K562 (cell line): Measurements from ENCODE around the gene SCN1A. TPM values are rescaled to one million over a fixed set of nuclear protein-coding genes. Genes with fewer than 3 reads are reported as not detected.

Source experiments
- ATAC-seq: fragments of 200-7000 bp; cut with Tn5 transposase; 3 replicates; pipeline ENCODE4 v1.9.1; 2020; ENCODE audit warnings: moderate library complexity
- BruUV-seq: library from RNA; stranded (reverse); fragments of 400-500 nt; replicated peaks from 2 replicates; lab custom pipeline; 2021; lab: Mats Ljungman, UMichigan
- CTCF ChIA-PET: fragments of 300-600 bp; formaldehyde crosslinking; extraction: SDS; loops from one replicate; lab custom pipeline; 2021; ENCODE audit warnings: low intra/inter-chr PET ratio; lab: Yijun Ruan, JAX
- POLR2A ChIA-PET: fragments of 300-600, 350-650 bp; sonication (Branson Sonifier 250); formaldehyde crosslinking; extraction: SDS; loops from one replicate; lab custom pipeline; 2021; ENCODE audit warnings: antibody characterized with exemption, inconsistent platforms; lab: Yijun Ruan, JAX
- DNase-seq, 4 experiments: peaks; one replicate each; pipeline versions ENCODE4 v3.0.0 to v3.0.0-alpha.2; 2011 to 2018; ENCODE audit warnings: low spot score in 3 of 4, mixed read lengths in 3 of 4; ENCODE audit errors: extremely low read depth in 1 of 4
- FAIRE-seq: peaks from 2 replicates; lab custom pipeline; 2011; peaks lifted over from hg19 to GRCh38; lab: Jason Lieb, UNC
- H2AFZ ChIP-seq: 2 replicates; pipeline ENCODE4 v1.6.0; 2011; ENCODE audit warnings: low read depth, low read length, control low read depth, inconsistent platforms
- H3K27ac ChIP-seq: fragments of 200-600 bp; 3 replicates; pipeline ENCODE4 v1.8.0; 2011; ENCODE audit warnings: low read depth, mild to moderate bottlenecking, control low read depth, inconsistent platforms, low read length, moderate library complexity, mixed read lengths; ENCODE audit errors: extremely low read depth
- H3K27me3 ChIP-seq, 2 experiments: fragments of 300-600 bp in 1 of 2; 2 replicates in 1 of 2; 3 replicates in 1 of 2; pipeline versions ENCODE4 v1.6.0 to v1.8.0; 2011; ENCODE audit warnings: inconsistent platforms in 2 of 2, low read length in 2 of 2, mild to moderate bottlenecking in 1 of 2, mixed read lengths in 1 of 2, moderate library complexity in 1 of 2; ENCODE audit not compliant: control insufficient read depth in 2 of 2, insufficient read depth in 2 of 2
- H3K36me3 ChIP-seq: fragments of 300-600 bp; 3 replicates; pipeline ENCODE4 v1.8.0; 2011; ENCODE audit warnings: mild to moderate bottlenecking, low read length, inconsistent platforms; ENCODE audit not compliant: control insufficient read depth, insufficient read depth
- H3K4me1 ChIP-seq, 2 experiments: fragments of 200-600 bp in 1 of 2; replicated peaks in 1 of 2; 2 replicates in 1 of 2; 3 replicates in 1 of 2; pipeline versions ENCODE4 v1.5.1 to v1.8.0; 2011; ENCODE audit warnings: inconsistent platforms in 2 of 2, low read length in 2 of 2, mild to moderate bottlenecking in 1 of 2, mixed read lengths in 1 of 2, moderate library complexity in 1 of 2; ENCODE audit not compliant: control insufficient read depth in 2 of 2, insufficient read depth in 2 of 2
- H3K4me2 ChIP-seq: 2 replicates; pipeline ENCODE4 v1.6.1; 2011; ENCODE audit warnings: low read length, control low read depth, inconsistent platforms, mixed read lengths; ENCODE audit not compliant: insufficient read depth
- H3K4me3 ChIP-seq: fragments of 200-600 bp; sonication (generic), shearing (Covaris generic); 2 replicates; pipeline ENCODE4 v1.5.1; 2016; ENCODE audit warnings: control low read depth, inconsistent platforms
- H3K79me2 ChIP-seq: fragments of 200-600 bp; 3 replicates; pipeline ENCODE4 v1.8.0; 2011; ENCODE audit warnings: low read length, inconsistent platforms; ENCODE audit not compliant: control insufficient read depth, insufficient read depth
- H3K9ac ChIP-seq, 2 experiments: 2 replicates each; pipeline versions ENCODE4 v1.6.0 to v1.6.1; 2011; ENCODE audit warnings: low read depth in 2 of 2, low read length in 2 of 2, control low read depth in 1 of 2, inconsistent platforms in 1 of 2, mild to moderate bottlenecking in 1 of 2, mixed read lengths in 1 of 2; ENCODE audit not compliant: insufficient read depth in 1 of 2
- H3K9me1 ChIP-seq: one replicate; pipeline ENCODE4 v1.6.0; 2011; ENCODE audit warnings: inconsistent platforms, mild to moderate bottlenecking, low read length, moderate library complexity; ENCODE audit not compliant: control insufficient read depth, insufficient read depth
- H3K9me3 ChIP-seq: replicated peaks from 2 replicates; pipeline ENCODE4 v1.5.1; 2011; ENCODE audit warnings: low read depth, low read length, inconsistent platforms; ENCODE audit not compliant: control insufficient read depth, insufficient read depth
- H4K20me1 ChIP-seq: replicated peaks from 2 replicates; pipeline ENCODE4 v1.6.1; 2011; ENCODE audit warnings: low read length, inconsistent platforms, mixed read lengths; ENCODE audit not compliant: control insufficient read depth, insufficient read depth
- CBX8 ChIP-seq: fragments of 200-600 bp; sonication (generic); IDR thresholded peaks from 2 replicates; pipeline ENCODE4 v1.6.1; 2012; ENCODE audit warnings: borderline replicate concordance, mixed run types, low read depth, mild to moderate bottlenecking, moderate library complexity, mixed read lengths, low read length, control low read depth, inconsistent platforms; ENCODE audit not compliant: poor library complexity, severe bottlenecking; ENCODE audit errors: extremely low read depth
- CC2D1A ChIP-seq: fragments of 450-650 bp; IDR thresholded peaks from 2 replicates; pipeline ENCODE4 v1.6.1; 2017; ENCODE audit warnings: mild to moderate bottlenecking
- CREB1 ChIP-seq, 2 experiments: sonication (generic) in 1 of 2; formaldehyde crosslinking in 1 of 2; IDR thresholded peaks; 2 replicates each; pipeline versions ENCODE4 v1.6.1 to v1.8.0; 2012 to 2022; ENCODE audit warnings: inconsistent platforms in 1 of 2, mild to moderate bottlenecking in 1 of 2, missing genetic modification reagents in 1 of 2, moderate library complexity in 1 of 2
- CXXC5 ChIP-seq: fragments of 250-450 bp; sonication (Bioruptor Pico); IDR thresholded peaks from 2 replicates; pipeline ENCODE4 v1.8.0; 2022; ENCODE audit warnings: inconsistent platforms, mild to moderate bottlenecking, moderate library complexity
- HEY1 ChIP-seq: fragments of 250-450 bp; sonication (Bioruptor Pico); IDR thresholded peaks from 2 replicates; pipeline ENCODE4 v1.5.0; 2020; ENCODE audit warnings: mild to moderate bottlenecking, moderate library complexity, borderline replicate concordance
- HMGN3 ChIP-seq: IDR thresholded peaks from 2 replicates; pipeline ENCODE4 v1.6.1; 2011; ENCODE audit warnings: borderline replicate concordance, low read depth, mild to moderate bottlenecking, mixed read lengths, low read length; ENCODE audit not compliant: insufficient read length; ENCODE audit errors: extremely low read depth
- ILF3 ChIP-seq: fragments of 450-650 bp; IDR thresholded peaks from 2 replicates; pipeline ENCODE4 v1.6.1; 2018; ENCODE audit warnings: antibody characterized with exemption, mild to moderate bottlenecking, moderate library complexity, borderline replicate concordance
- NFYB ChIP-seq: IDR thresholded peaks from 2 replicates; pipeline ENCODE4 v1.6.1; 2011; ENCODE audit warnings: mild to moderate bottlenecking, moderate library complexity; ENCODE audit not compliant: insufficient read length; ENCODE audit errors: extremely low read depth
- RCOR1 ChIP-seq, 2 experiments: IDR thresholded peaks; 2 replicates each; pipeline ENCODE4 v1.6.1; 2012; ENCODE audit warnings: low read depth in 2 of 2, low read length in 2 of 2, borderline replicate concordance in 1 of 2, improper control_type of control experiment in 1 of 2
- SETDB1 ChIP-seq: IDR thresholded peaks from one replicate; pipeline ENCODE4 v1.6.1; 2012; ENCODE audit warnings: low read length, control low read depth, inconsistent platforms
- YBX1 ChIP-seq: fragments of 450-650 bp; IDR thresholded peaks from 2 replicates; pipeline ENCODE4 v1.7.1; 2016; ENCODE audit warnings: mild to moderate bottlenecking
- ZNF121 ChIP-seq: sonication (generic); formaldehyde crosslinking; conservative IDR thresholded peaks from 2 replicates; pipeline ENCODE4 v1.8.0; 2022; ENCODE audit warnings: missing genetic modification reagents
- ZNF586 ChIP-seq: fragments of 450-650 bp; formaldehyde crosslinking; conservative IDR thresholded peaks from 2 replicates; pipeline ENCODE4 v1.4.0; 2020; ENCODE audit warnings: mild to moderate bottlenecking, moderate library complexity
- WGBS: fragments of 100-300 bp; shearing (Covaris generic); methylation state at CpG from one replicate; pipeline ENCODE4 v1.1.6; 2016; ENCODE audit warnings: low coverage, mixed read lengths; ENCODE audit not compliant: insufficient coverage; ENCODE audit errors: missing lambda C conversion rate; 5-methylcytosine and 5-hydroxymethylcytosine counted together
- in situ Hi-C: fragments of 300-500 bp; cut with MboI; formaldehyde crosslinking; loops from 4 replicates; pipeline ENCODE4 v1.15.0; 2018; ENCODE audit warnings: inconsistent platforms, mixed read lengths
- intact Hi-C: fragments of 100-400 bp; cut with micrococcal nuclease; formaldehyde crosslinking; loops from 2 replicates; pipeline ENCODE4 v1.14.2; 2022
- polyA plus RNA-seq, 8 experiments: library from polyadenylated mRNA; depleted of rRNA in 4 of 8; stranded (reverse) in 5 of 8; unstranded in 3 of 8; fragments of >200 nt; fragmentation: Nextera tagmentation in 2 of 8; fragmentation: Illumina TruSeq in 1 of 8; extraction: Ambion mirVana in 2 of 8; extraction: Trizol in 1 of 8; gene quantifications; 2 replicates each; pipeline versions ENCODE4 v1.2.1 to v1.2.3, GENCODE V29; 2011 to 2014; ENCODE audit warnings: inconsistent platforms in 1 of 8, missing spikeins in 1 of 8
- total RNA-seq, 7 experiments: library from RNA; depleted of rRNA in 6 of 7; stranded (reverse); fragments of >200 nt in 6 of 7; fragmentation: Illumina TruSeq in 2 of 7; extraction: Trizol in 2 of 7; gene quantifications; 2 replicates each; pipeline versions ENCODE4 v1.2.1 to v1.2.3, GENCODE V29; 2011 to 2021; ENCODE audit warnings: low replicate concordance in 1 of 7
- TF ChIP-seq, protein P1 (sequence below): fragments of 450-650 bp; IDR thresholded peaks from one replicate; pipeline ENCODE4 v1.6.1; 2018; ENCODE audit warnings: mild to moderate bottlenecking, moderate library complexity; ENCODE audit not compliant: partially characterized antibody
- TF ChIP-seq, protein P2 (sequence below): sonication (generic); formaldehyde crosslinking; IDR thresholded peaks from 2 replicates; pipeline ENCODE4 v1.8.1; 2022; ENCODE audit warnings: missing genetic modification reagents
- TF ChIP-seq, protein P3 (sequence below): fragments of 450-650 bp; IDR thresholded peaks from 2 replicates; pipeline ENCODE4 v1.6.1; 2017; ENCODE audit warnings: antibody characterized with exemption, mild to moderate bottlenecking

The SCN1A gene
- total and polyA plus RNA-seq, 9 of the 15 experiments (the other 6 are each of a cell fraction or from before 2014, with no cell fraction given), result not detected

DNA sequence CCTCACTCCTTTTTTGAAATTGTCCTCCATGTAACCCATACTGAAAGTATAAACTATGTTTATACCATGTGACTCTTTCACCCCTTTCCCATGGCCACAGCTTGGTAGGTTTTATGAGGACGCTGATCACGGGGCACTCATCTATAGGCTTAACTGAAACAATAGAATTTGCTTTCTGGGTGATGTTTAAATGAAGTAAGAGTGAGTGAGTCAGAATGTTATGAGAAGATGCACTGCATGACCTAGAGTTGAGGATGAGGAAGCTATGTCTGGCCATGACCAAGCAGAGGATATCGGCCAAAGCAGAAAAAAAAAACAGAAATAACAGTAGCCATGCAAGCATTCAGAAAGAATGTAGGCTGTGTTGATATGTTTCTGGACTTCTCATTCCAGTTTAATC is 34.9 kb downstream of the SCN1A start:
- Histone ChIP-seq H3K36me3 (no peaks in the 10 kb centered on the region), H4K20me1 (no peaks in the 10 kb centered on the region), H3K4me3 (no peak overlapping the region), H3K9me3 (no peaks in the 10 kb centered on the region), H3K27me3 (no peaks in the 10 kb centered on the region), H3K27ac (no peak overlapping the region), H3K4me2 (no peak overlapping the region), H3K9ac (no peak overlapping the region), H3K9me1 (no peaks in the 10 kb centered on the region), H2AFZ (peak overlapping the region; percentile 27), H3K4me1 (peaks cover 0 to 7% of the 10 kb centered on the region in 2 experiments; a peak in 2 of 5 replicates), H3K79me2 (no peaks in the 10 kb centered on the region)
- no peak for FAIRE-seq
- no peak for DNase-seq
- WGBS, result 11% methylated on average over 3 of the region's 3 CpGs
- POLR2A ChIA-PET, result interaction anchor here (1.7 kb wide), 1 partner anchor 10 kb away, joined by 6 read pairs; no protein-coding TSS in a partner anchor
- intact Hi-C loops (no loop called here), in situ Hi-C loops (no loop called here)
- no peak for ATAC-seq
- BruUV-seq, result no TSS peak
- CTCF ChIA-PET, result no interaction called here
- TF ChIP-seq, protein P1, sequence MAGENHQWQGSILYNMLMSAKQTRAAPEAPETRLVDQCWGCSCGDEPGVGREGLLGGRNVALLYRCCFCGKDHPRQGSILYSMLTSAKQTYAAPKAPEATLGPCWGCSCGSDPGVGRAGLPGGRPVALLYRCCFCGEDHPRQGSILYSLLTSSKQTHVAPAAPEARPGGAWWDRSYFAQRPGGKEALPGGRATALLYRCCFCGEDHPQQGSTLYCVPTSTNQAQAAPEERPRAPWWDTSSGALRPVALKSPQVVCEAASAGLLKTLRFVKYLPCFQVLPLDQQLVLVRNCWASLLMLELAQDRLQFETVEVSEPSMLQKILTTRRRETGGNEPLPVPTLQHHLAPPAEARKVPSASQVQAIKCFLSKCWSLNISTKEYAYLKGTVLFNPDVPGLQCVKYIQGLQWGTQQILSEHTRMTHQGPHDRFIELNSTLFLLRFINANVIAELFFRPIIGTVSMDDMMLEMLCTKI, result no peak
- TF ChIP-seq HEY1 (CRISPR knock-in tag) (no peak), CREB1 (IDR thresholded peaks at IDR 0.05) (no peak), CREB1 (CRISPR knock-in tag; IDR thresholded peaks at IDR 0.05) (no peak), YBX1 (no peak), ZNF121 (no peak), ILF3 (no peak), NFYB (no peak), CXXC5 (CRISPR knock-in tag) (no peak), CBX8 (no peak), HMGN3 (no peak), ZNF586 (no peak), CC2D1A (no peak), SETDB1 (no peak), RCOR1 (IDR thresholded peaks at IDR 0.05; ENCODE audit: borderline replicate concordance in 1 of 2, low read depth in 2 of 2, low read length in 2 of 2) (no peak)
- TF ChIP-seq, protein P2, sequence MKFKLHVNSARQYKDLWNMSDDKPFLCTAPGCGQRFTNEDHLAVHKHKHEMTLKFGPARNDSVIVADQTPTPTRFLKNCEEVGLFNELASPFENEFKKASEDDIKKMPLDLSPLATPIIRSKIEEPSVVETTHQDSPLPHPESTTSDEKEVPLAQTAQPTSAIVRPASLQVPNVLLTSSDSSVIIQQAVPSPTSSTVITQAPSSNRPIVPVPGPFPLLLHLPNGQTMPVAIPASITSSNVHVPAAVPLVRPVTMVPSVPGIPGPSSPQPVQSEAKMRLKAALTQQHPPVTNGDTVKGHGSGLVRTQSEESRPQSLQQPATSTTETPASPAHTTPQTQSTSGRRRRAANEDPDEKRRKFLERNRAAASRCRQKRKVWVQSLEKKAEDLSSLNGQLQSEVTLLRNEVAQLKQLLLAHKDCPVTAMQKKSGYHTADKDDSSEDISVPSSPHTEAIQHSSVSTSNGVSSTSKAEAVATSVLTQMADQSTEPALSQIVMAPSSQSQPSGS, result no peak
- TF ChIP-seq, protein P3, sequence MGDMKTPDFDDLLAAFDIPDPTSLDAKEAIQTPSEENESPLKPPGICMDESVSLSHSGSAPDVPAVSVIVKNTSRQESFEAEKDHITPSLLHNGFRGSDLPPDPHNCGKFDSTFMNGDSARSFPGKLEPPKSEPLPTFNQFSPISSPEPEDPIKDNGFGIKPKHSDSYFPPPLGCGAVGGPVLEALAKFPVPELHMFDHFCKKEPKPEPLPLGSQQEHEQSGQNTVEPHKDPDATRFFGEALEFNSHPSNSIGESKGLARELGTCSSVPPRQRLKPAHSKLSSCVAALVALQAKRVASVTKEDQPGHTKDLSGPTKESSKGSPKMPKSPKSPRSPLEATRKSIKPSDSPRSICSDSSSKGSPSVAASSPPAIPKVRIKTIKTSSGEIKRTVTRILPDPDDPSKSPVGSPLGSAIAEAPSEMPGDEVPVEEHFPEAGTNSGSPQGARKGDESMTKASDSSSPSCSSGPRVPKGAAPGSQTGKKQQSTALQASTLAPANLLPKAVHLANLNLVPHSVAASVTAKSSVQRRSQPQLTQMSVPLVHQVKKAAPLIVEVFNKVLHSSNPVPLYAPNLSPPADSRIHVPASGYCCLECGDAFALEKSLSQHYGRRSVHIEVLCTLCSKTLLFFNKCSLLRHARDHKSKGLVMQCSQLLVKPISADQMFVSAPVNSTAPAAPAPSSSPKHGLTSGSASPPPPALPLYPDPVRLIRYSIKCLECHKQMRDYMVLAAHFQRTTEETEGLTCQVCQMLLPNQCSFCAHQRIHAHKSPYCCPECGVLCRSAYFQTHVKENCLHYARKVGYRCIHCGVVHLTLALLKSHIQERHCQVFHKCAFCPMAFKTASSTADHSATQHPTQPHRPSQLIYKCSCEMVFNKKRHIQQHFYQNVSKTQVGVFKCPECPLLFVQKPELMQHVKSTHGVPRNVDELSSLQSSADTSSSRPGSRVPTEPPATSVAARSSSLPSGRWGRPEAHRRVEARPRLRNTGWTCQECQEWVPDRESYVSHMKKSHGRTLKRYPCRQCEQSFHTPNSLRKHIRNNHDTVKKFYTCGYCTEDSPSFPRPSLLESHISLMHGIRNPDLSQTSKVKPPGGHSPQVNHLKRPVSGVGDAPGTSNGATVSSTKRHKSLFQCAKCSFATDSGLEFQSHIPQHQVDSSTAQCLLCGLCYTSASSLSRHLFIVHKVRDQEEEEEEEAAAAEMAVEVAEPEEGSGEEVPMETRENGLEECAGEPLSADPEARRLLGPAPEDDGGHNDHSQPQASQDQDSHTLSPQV, result no peak
